ENCODE results near the gene NGRN.

- 0 out of 2 replicates have a peak, but pooled peaks have one; percentile 30 for TF ChIP-seq POLR2AphosphoS5 (IDR thresholded peaks at IDR 0.05; ENCODE audit: low read depth, low read length)
- TF ChIP-seq, protein P1, sequence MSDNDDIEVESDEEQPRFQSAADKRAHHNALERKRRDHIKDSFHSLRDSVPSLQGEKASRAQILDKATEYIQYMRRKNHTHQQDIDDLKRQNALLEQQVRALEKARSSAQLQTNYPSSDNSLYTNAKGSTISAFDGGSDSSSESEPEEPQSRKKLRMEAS (IDR thresholded peaks at IDR 0.05), result no peak
- no peak for TF ChIP-seq JUN (IDR thresholded peaks at IDR 0.05; ENCODE audit: low read depth, low read length)
- TF ChIP-seq CTCF (IDR thresholded peaks at IDR 0.05; ENCODE audit: control extremely low read depth in 1 of 3, insufficient read depth in 1 of 3, low read depth in 1 of 3, low read length in 3 of 3), result no peak
- TF ChIP-seq, protein P2, sequence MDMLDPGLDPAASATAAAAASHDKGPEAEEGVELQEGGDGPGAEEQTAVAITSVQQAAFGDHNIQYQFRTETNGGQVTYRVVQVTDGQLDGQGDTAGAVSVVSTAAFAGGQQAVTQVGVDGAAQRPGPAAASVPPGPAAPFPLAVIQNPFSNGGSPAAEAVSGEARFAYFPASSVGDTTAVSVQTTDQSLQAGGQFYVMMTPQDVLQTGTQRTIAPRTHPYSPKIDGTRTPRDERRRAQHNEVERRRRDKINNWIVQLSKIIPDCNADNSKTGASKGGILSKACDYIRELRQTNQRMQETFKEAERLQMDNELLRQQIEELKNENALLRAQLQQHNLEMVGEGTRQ (IDR thresholded peaks at IDR 0.05; ENCODE audit: low read length), result no peak
- TF ChIP-seq FOSL1 (IDR thresholded peaks at IDR 0.05; ENCODE audit: insufficient read depth, low read depth, low read length), result no peak
- TF ChIP-seq JUND (IDR thresholded peaks at IDR 0.05; ENCODE audit: low read length), result no peak
- TF ChIP-seq RAD21 (IDR thresholded peaks at IDR 0.05 in 1 of 2, conservative IDR thresholded peaks at IDR 0.05 in 1 of 2; ENCODE audit: low read depth in 2 of 2, low read length in 2 of 2), result no peak
- no peak for TF ChIP-seq POLR2A (IDR thresholded peaks at IDR 0.05; ENCODE audit: control extremely low read depth in 1 of 2, low read depth in 2 of 2, low read length in 2 of 2)
- TF ChIP-seq YY1 (IDR thresholded peaks at IDR 0.05; ENCODE audit: low read depth, low read length), result no peak
- TF ChIP-seq BRCA1 (IDR thresholded peaks at IDR 0.05; ENCODE audit: low read depth, low read length), result no peak
- TF ChIP-seq SUZ12 (IDR thresholded peaks at IDR 0.05; ENCODE audit: low read length), result no peak
These were observed 35.4 kb upstream of the NGRN start for GRCh38 chr15:90230071-90230494.
